H1 (cell line): ENCODE data around the gene RAD51B. TPM values are rescaled to one million over a fixed set of nuclear protein-coding genes. Genes with fewer than 3 reads are reported as not detected.
A peak's percentile ranks its signal among the peaks of the same experiment; 100 is the strongest.

Experiments
- CTCF ChIA-PET: fragments of 300-600 bp; sonication (Branson Sonifier 250); formaldehyde crosslinking; loops from one replicate; lab custom pipeline; 2021; ENCODE audit not compliant: partially characterized antibody; lab: Charles Lee
- POLR2A ChIA-PET: fragments of 300-600 bp; sonication (Branson Sonifier 250); formaldehyde crosslinking; loops from one replicate; lab custom pipeline; 2021; ENCODE audit warnings: inconsistent platforms; ENCODE audit not compliant: partially characterized antibody; lab: Charles Lee
- DNase-seq, 2 experiments: peaks; one replicate each; pipeline versions ENCODE4 v3.0.0 to v3.0.0-alpha.2; 2010 to 2022; ENCODE audit warnings: low spot score in 2 of 2, low read depth in 1 of 2, mixed read lengths in 1 of 2
- FAIRE-seq: peaks from 2 replicates; lab custom pipeline; 2011; peaks lifted over from hg19 to GRCh38; lab: Jason Lieb, UNC
- H2AFZ ChIP-seq: 2 replicates; pipeline ENCODE4 v1.8.1; 2012; ENCODE audit warnings: low read length, inconsistent platforms
- H2AK5ac ChIP-seq: 2 replicates; pipeline ENCODE4 v1.6.1; 2013; ENCODE audit warnings: low read depth, low read length
- H2BK120ac ChIP-seq: replicated peaks from 2 replicates; pipeline ENCODE3; 2013; ENCODE audit warnings: low read depth, low read length, inconsistent platforms
- H2BK12ac ChIP-seq: 2 replicates; pipeline ENCODE4 v1.6.1; 2013; ENCODE audit warnings: low read depth, low read length
- H2BK15ac ChIP-seq: 2 replicates; pipeline ENCODE4 v1.6.1; 2013; ENCODE audit warnings: low read length
- H2BK20ac ChIP-seq: 2 replicates; pipeline ENCODE4 v1.6.1; 2013; ENCODE audit warnings: low read length
- H2BK5ac ChIP-seq: 2 replicates; pipeline ENCODE4 v1.6.1; 2013; ENCODE audit warnings: low read depth, low read length
- H3K14ac ChIP-seq: 2 replicates; pipeline ENCODE4 v1.6.1; 2013; ENCODE audit warnings: inconsistent platforms; ENCODE audit not compliant: insufficient read length
- H3K18ac ChIP-seq: 2 replicates; pipeline ENCODE4 v1.6.1; 2013; ENCODE audit warnings: low read length; ENCODE audit errors: extremely low read depth
- H3K23ac ChIP-seq: 2 replicates; pipeline ENCODE4 v1.6.1; 2013; ENCODE audit warnings: inconsistent platforms; ENCODE audit not compliant: insufficient read length
- H3K23me2 ChIP-seq: 2 replicates; pipeline ENCODE4 v1.6.1; 2013; ENCODE audit warnings: low read depth, low read length
- H3K27ac ChIP-seq: 2 replicates; pipeline ENCODE4 v1.6.1; 2011; ENCODE audit warnings: low read depth, low read length, inconsistent platforms
- H3K27me3 ChIP-seq, 4 experiments: replicated peaks in 1 of 4; 1 replicate in 1 of 4; 2 replicates in 3 of 4; pipeline versions ENCODE4 v1.6.1 to v1.8.1; 2011 to 2013; ENCODE audit warnings: low read length in 3 of 4, mild to moderate bottlenecking in 3 of 4, inconsistent platforms in 2 of 4, mixed read lengths in 2 of 4, moderate library complexity in 1 of 4; ENCODE audit not compliant: control insufficient read depth in 3 of 4, insufficient read depth in 3 of 4; ENCODE audit errors: extremely low read depth in 1 of 4
- H3K36me3 ChIP-seq, 4 experiments: 2 replicates each; pipeline versions ENCODE4 v1.6.1 to v1.8.1; 2011 to 2013; ENCODE audit warnings: mild to moderate bottlenecking in 4 of 4, low read length in 3 of 4, moderate library complexity in 2 of 4, control low read depth in 1 of 4, inconsistent platforms in 1 of 4; ENCODE audit not compliant: insufficient read depth in 4 of 4, control insufficient read depth in 2 of 4
- H3K4ac ChIP-seq: replicated peaks from 2 replicates; pipeline ENCODE3; 2013; ENCODE audit warnings: low read length, low read depth, mixed read lengths, inconsistent platforms; ENCODE audit not compliant: insufficient read length
- H3K4me1 ChIP-seq, 4 experiments: replicated peaks in 1 of 4; 1 replicate in 1 of 4; 2 replicates in 3 of 4; pipeline versions ENCODE4 v1.6.1 to v1.8.1; 2011 to 2013; ENCODE audit warnings: low read length in 3 of 4, inconsistent platforms in 2 of 4, mixed read lengths in 1 of 4; ENCODE audit not compliant: insufficient read depth in 4 of 4, control insufficient read depth in 3 of 4
- H3K4me2 ChIP-seq, 2 experiments: 2 replicates each; pipeline versions ENCODE4 v1.6.1 to v1.8.1; 2011 to 2013; ENCODE audit warnings: low read depth in 2 of 2, low read length in 2 of 2, control low read depth in 1 of 2, inconsistent platforms in 1 of 2, mild to moderate bottlenecking in 1 of 2; ENCODE audit not compliant: insufficient read depth in 1 of 2
- H3K4me3 ChIP-seq, 4 experiments: fragments of 200-600, 300-600 bp in 1 of 4; sonication (generic), shearing (Covaris generic), sonication (Bioruptor Twin) in 1 of 4; 2 replicates each; pipeline versions ENCODE4 v1.5.1 to v1.8.1; 2011 to 2016; ENCODE audit warnings: low read length in 4 of 4, low read depth in 3 of 4, control low read depth in 2 of 4, inconsistent platforms in 2 of 4, mild to moderate bottlenecking in 2 of 4, mixed read lengths in 1 of 4, moderate library complexity in 1 of 4; ENCODE audit not compliant: insufficient read depth in 2 of 4; ENCODE audit errors: extremely low read depth in 1 of 4
- H3K56ac ChIP-seq: replicated peaks from 2 replicates; pipeline ENCODE3; 2013; ENCODE audit warnings: low read depth, mild to moderate bottlenecking, mixed read lengths, low read length, inconsistent platforms; ENCODE audit not compliant: insufficient read length
- H3K79me1 ChIP-seq: 2 replicates; pipeline ENCODE4 v1.6.1; 2013; ENCODE audit warnings: low read depth, low read length, control low read depth
- H3K79me2 ChIP-seq, 2 experiments: 2 replicates each; pipeline versions ENCODE4 v1.6.1 to v1.8.1; 2012 to 2013; ENCODE audit warnings: low read length in 2 of 2, mild to moderate bottlenecking in 2 of 2, inconsistent platforms in 1 of 2; ENCODE audit not compliant: insufficient read depth in 2 of 2, control insufficient read depth in 1 of 2
- H3K9ac ChIP-seq, 4 experiments: replicated peaks in 1 of 4; 1 replicate in 1 of 4; 2 replicates in 3 of 4; pipeline versions ENCODE4 v1.6.1 to v1.8.1; 2011 to 2013; ENCODE audit warnings: low read depth in 3 of 4, low read length in 3 of 4, control low read depth in 2 of 4, mild to moderate bottlenecking in 2 of 4, moderate library complexity in 2 of 4, inconsistent platforms in 1 of 4; ENCODE audit errors: extremely low read depth in 1 of 4
- H3K9me3 ChIP-seq, 2 experiments: 2 replicates each; pipeline versions ENCODE4 v1.6.1 to v1.8.1; 2012 to 2013; ENCODE audit warnings: mild to moderate bottlenecking in 2 of 2, moderate library complexity in 2 of 2, control low read depth in 1 of 2, inconsistent platforms in 1 of 2, low read depth in 1 of 2, low read length in 1 of 2, mixed read lengths in 1 of 2; ENCODE audit not compliant: insufficient read depth in 2 of 2
- H4K20me1 ChIP-seq, 2 experiments: replicated peaks in 1 of 2; 2 replicates each; pipeline versions ENCODE3 to v1.8.1; 2011 to 2013; ENCODE audit warnings: inconsistent platforms in 2 of 2, low read length in 2 of 2, mild to moderate bottlenecking in 1 of 2; ENCODE audit not compliant: insufficient read depth in 2 of 2, control insufficient read depth in 1 of 2
- H4K5ac ChIP-seq: 2 replicates; pipeline ENCODE4 v1.6.1; 2013; ENCODE audit warnings: low read length, low read depth, mixed read lengths, inconsistent platforms; ENCODE audit not compliant: insufficient read length
- H4K8ac ChIP-seq: 2 replicates; pipeline ENCODE4 v1.8.0; 2013; ENCODE audit warnings: mild to moderate bottlenecking, moderate library complexity, low read length, inconsistent platforms; ENCODE audit not compliant: insufficient read depth; ENCODE audit errors: extremely low read depth
- H4K91ac ChIP-seq: replicated peaks from 2 replicates; pipeline ENCODE3; 2013; ENCODE audit warnings: low read length, mixed read lengths, inconsistent platforms; ENCODE audit not compliant: insufficient read length
- FOSL1 ChIP-seq: IDR thresholded peaks from 2 replicates; pipeline ENCODE4 v1.6.1; 2011; ENCODE audit warnings: mild to moderate bottlenecking, low read depth, low read length, moderate library complexity; ENCODE audit not compliant: insufficient read depth
- POU5F1 ChIP-seq: IDR thresholded peaks from 2 replicates; pipeline ENCODE4 v1.6.1; 2011; ENCODE audit warnings: low read depth, mild to moderate bottlenecking, low read length, moderate library complexity
- RNF2 ChIP-seq: fragments of 200-900, 300-1000 bp; sonication (generic); IDR thresholded peaks from 2 replicates; pipeline ENCODE4 v1.7.1; 2016; ENCODE audit warnings: borderline replicate concordance, low read depth, mild to moderate bottlenecking, antibody characterized with exemption, low read length; ENCODE audit not compliant: poor library complexity, severe bottlenecking; ENCODE audit errors: missing control alignments
- TBP ChIP-seq: IDR thresholded peaks from 2 replicates; pipeline ENCODE4 v1.6.1; 2011; ENCODE audit warnings: low read depth, low read length, improper control_type of control experiment
- WGBS, 2 experiments: shearing (Covaris generic) in 1 of 2; methylation state at CpG; one replicate each; pipeline versions ENCODE4 v1.1.6 to v1.1.7; 2013 to 2015; ENCODE audit warnings: low lambda C conversion rate in 2 of 2, mixed read lengths in 2 of 2, inconsistent platforms in 1 of 2, low coverage in 1 of 2, missing lambda C conversion rate in 1 of 2; ENCODE audit not compliant: insufficient replicate concordance in 2 of 2, insufficient coverage in 1 of 2, insufficient read length in 1 of 2; ENCODE audit errors: extremely low coverage in 1 of 2, missing lambda C conversion rate in 1 of 2; 5-methylcytosine and 5-hydroxymethylcytosine counted together
- polyA plus RNA-seq, 7 experiments: library from polyadenylated mRNA; depleted of rRNA in 3 of 7; stranded (reverse) in 5 of 7; unstranded in 2 of 7; fragments of >200 nt in 5 of 7; fragments of 200-250 nt in 2 of 7; gene quantifications; 1 replicate in 5 of 7; 2 replicates in 1 of 7; 4 replicates in 1 of 7; pipeline versions ENCODE4 v1.2.1 to v1.2.3, GENCODE V29; 2011 to 2013; ENCODE audit warnings: missing spikeins in 2 of 7, mixed read lengths in 2 of 7
- total RNA-seq: library from RNA; stranded (reverse); fragmentation: NEBNext Ultra II Directional; extraction: Animal tissue kit (Norgen Biotek cat#: 25700); gene quantifications from 2 replicates; pipeline ENCODE4 v1.2.1, GENCODE V29; 2021

RAD51B gene
- total and polyA plus RNA-seq, 2 of the 8 experiments (the other 6 are each of a cell fraction or from before 2014, with no cell fraction given): 3.9 to 14.9 TPM

DNA sequence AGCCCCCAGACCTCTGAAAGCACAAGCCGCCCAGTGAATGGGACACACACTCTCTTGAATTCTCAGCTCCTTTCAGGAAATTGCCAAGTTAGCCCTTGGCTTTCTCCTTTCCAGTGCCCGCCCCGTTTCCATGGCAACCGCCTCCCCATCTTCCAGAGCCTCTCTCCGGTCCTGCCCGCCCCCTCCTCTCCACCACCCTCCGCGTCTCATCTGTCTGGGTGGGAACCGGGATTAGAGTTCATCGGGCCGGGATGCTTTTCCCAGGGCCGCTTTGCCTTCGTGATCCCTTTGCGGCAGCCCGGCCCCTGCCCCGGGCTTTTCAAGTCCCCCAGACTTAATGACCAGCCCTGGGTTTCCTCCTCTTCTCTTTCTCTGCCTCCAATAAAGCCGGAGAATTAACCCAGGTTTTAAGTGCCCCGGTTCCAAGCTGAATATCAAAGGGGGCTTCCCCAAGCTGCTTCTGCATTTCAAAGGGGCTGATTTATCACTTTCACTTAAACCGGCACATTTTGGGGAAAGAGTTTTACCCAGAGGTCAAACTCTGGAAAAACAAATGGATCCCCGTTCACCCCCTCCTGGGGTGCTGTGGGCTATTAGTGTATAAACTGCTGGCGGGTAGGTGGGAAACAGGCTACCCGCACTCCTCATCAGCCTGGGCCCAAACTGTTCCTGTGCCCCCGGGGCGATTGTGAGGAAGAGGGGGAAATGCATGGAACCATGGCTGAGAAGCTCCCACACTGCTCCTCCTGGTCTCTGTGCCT lies 871.6 kb downstream of the RAD51B start:
- H3K4me2 ChIP-seq: no peak overlapping the region
- H3K23ac ChIP-seq: no peak overlapping the region
- H2BK15ac ChIP-seq: no peak overlapping the region
- DNase-seq (peak in 1 of 2 experiments; percentile 70), FAIRE-seq (no peak)
- H3K23me2 ChIP-seq: no peaks in the 10 kb centered on the region
- 61% methylated on average over 22 of the region's 24 CpGs; no CpG with 5 or more reads in 1 of the 2 experiments for WGBS, 2 experiments
- H3K9me3 ChIP-seq: no peaks in the 10 kb centered on the region; a peak in 1 of 4 replicates
- no peak overlapping the region for H3K56ac ChIP-seq
- H2BK12ac ChIP-seq: no peak overlapping the region
- H3K4me1 ChIP-seq: peaks cover 0 to 15% (median 10%) of the 10 kb centered on the region in 4 experiments; a peak in 6 of 7 replicates
- no peak overlapping the region for H3K4ac ChIP-seq
- no peaks in the 10 kb centered on the region for H3K79me1 ChIP-seq
- no peak overlapping the region for H2BK20ac ChIP-seq
- H3K27ac ChIP-seq: no peak overlapping the region
- H3K14ac ChIP-seq: no peak overlapping the region
- H3K27me3 ChIP-seq: no peaks in the 10 kb centered on the region
- H3K4me3 ChIP-seq: no peak overlapping the region
- H2AK5ac ChIP-seq: no peak overlapping the region
- H4K5ac ChIP-seq: no peak overlapping the region
- no peaks in the 10 kb centered on the region for H3K36me3 ChIP-seq
- H4K8ac ChIP-seq: no peak overlapping the region; the same call in 1 of the 2 replicates
- no peaks in the 10 kb centered on the region for H4K20me1 ChIP-seq
- POLR2A ChIA-PET: no interaction called here
- H3K18ac ChIP-seq: peak overlapping the region; percentile 32; the same call in 1 of the 2 replicates
- TF ChIP-seq POU5F1 (peak; percentile 6; the same call in 1 of the 2 replicates), RNF2 (no peak), FOSL1 (no peak), TBP (peak; percentile 37; the same call in 1 of the 2 replicates)
- TF ChIP-seq, all 59 proteins: peak for 2
- H3K79me2 ChIP-seq: no peaks in the 10 kb centered on the region
- H3K9ac ChIP-seq: no peak overlapping the region; a peak in 1 of 7 replicates
- H4K91ac ChIP-seq: no peak overlapping the region
- H2AFZ ChIP-seq: no peak overlapping the region
- H2BK5ac ChIP-seq: no peak overlapping the region
- CTCF ChIA-PET: interaction anchor here (0.9 to 1.2 kb wide), 3 partner anchors 8 to 205 kb away, joined by 3 to 4 read pairs (median 4); no protein-coding TSS in a partner anchor
- H2BK120ac ChIP-seq: no peak overlapping the region
